Uterus (tissue), 2 donors: ENCODE measurements around the gene NOX4.

Source experiments
- POLR2A ChIP-seq, 2 donors: fragments of 450-650 bp; IDR thresholded peaks; one replicate each; pipeline ENCODE4 v1.6.1; 2016; ENCODE audit warnings: antibody characterized with exemption in 2 of 2, mild to moderate bottlenecking in 1 of 2, moderate library complexity in 1 of 2
- TF ChIP-seq, protein P1 (sequence below), 4 experiments: fragments of 200-600 bp in 2 of 4; fragments of 450-650 bp in 2 of 4; sonication (generic) in 2 of 4; IDR thresholded peaks; one replicate each; pipeline ENCODE4 v1.5.1; 2016 to 2019; ENCODE audit warnings: antibody characterized with exemption in 4 of 4, mild to moderate bottlenecking in 2 of 4, moderate library complexity in 1 of 4

GRCh38 chr11:89529626-89530380, 38.6 kb upstream of the NOX4 start:
- TF ChIP-seq, protein P1, sequence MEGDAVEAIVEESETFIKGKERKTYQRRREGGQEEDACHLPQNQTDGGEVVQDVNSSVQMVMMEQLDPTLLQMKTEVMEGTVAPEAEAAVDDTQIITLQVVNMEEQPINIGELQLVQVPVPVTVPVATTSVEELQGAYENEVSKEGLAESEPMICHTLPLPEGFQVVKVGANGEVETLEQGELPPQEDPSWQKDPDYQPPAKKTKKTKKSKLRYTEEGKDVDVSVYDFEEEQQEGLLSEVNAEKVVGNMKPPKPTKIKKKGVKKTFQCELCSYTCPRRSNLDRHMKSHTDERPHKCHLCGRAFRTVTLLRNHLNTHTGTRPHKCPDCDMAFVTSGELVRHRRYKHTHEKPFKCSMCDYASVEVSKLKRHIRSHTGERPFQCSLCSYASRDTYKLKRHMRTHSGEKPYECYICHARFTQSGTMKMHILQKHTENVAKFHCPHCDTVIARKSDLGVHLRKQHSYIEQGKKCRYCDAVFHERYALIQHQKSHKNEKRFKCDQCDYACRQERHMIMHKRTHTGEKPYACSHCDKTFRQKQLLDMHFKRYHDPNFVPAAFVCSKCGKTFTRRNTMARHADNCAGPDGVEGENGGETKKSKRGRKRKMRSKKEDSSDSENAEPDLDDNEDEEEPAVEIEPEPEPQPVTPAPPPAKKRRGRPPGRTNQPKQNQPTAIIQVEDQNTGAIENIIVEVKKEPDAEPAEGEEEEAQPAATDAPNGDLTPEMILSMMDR (IDR thresholded peaks at IDR 0.05): no peak
- no peak for TF ChIP-seq POLR2A (IDR thresholded peaks at IDR 0.05)
